ENCODE data around the gene SEPTIN2. TPM values are rescaled to one million over a fixed set of nuclear protein-coding genes. Genes with fewer than 3 reads are reported as not detected.

The SEPTIN2 gene
- total RNA-seq, 4 donors from 2014 or later, result 340 to 417 (median 365) TPM

GRCh38 chr2:241339839-241340630 lies 24.3 kb downstream of the SEPTIN2 start:
- Histone ChIP-seq H3K27ac (no peak overlapping the region), H3K36me3 (peaks cover 59% of the 10 kb centered on the region in 2 donors), H3K4me1 (peaks cover 0 to 6% of the 10 kb centered on the region in 2 donors), H3K4me3 (replicated peaks in 1 of 3) (no peak overlapping the region), H3K9me3 (no peaks in the 10 kb centered on the region), H3K27me3 (no peaks in the 10 kb centered on the region)
- intact Hi-C loops (cut with DNase I), result no loop called here
- TF ChIP-seq CTCF (IDR thresholded peaks at IDR 0.05) (no peak), POLR2A (IDR thresholded peaks at IDR 0.05) (no peak)
- 65 to 72% methylated on average over 8 of the region's 8 CpGs for WGBS, 2 donors
- no peak for DNase-seq

DNA sequence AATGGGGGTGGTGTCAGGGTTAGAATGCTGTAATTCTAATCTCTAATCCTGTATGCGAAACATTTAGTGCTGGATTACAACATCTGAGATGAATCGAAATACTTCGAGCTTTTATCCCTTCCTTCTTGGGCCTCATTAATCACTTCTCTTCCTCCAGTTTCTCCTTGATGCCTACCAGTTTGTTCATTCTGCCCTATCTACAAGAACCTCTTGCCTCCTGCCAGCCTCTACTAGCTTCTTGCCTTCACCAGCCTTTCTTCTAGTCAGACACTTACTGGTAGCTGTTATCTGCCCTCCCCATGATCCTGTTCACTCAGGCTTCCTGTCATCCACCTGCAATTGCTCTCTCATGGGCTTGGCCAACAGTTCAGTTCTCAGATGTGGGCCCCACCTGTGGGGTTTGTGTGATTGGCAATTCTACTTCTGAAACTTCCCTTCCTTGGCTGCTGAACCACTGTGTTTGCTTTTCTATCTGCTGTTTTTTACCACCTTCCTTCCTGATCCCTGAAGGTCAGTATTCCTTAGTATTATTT lies 25.0 kb downstream of the SEPTIN2 start:
- Histone ChIP-seq H3K9me3 (no peaks in the 10 kb centered on the region), H3K4me1 (peaks cover 0 to 6% of the 10 kb centered on the region in 2 donors), H3K4me3 (replicated peaks in 1 of 3) (no peak overlapping the region), H3K27me3 (no peaks in the 10 kb centered on the region), H3K27ac (no peak overlapping the region), H3K36me3 (peaks cover 59 to 60% of the 10 kb centered on the region in 2 donors)
- no peak for DNase-seq
- TF ChIP-seq CTCF (IDR thresholded peaks at IDR 0.05) (no peak), POLR2A (IDR thresholded peaks at IDR 0.05) (no peak)
- intact Hi-C loops (cut with DNase I), result no loop called here
- 85 to 97% methylated on average over 3 of the region's 3 CpGs for WGBS, 2 donors

- Histone ChIP-seq H3K9me3 (no peaks in the 10 kb centered on the region), H3K36me3 (peaks cover 77 to 84% of the 10 kb centered on the region in 2 donors), H3K4me3 (replicated peaks in 1 of 3) (no peak overlapping the region), H3K4me1 (peaks cover 0 to 6% of the 10 kb centered on the region in 2 donors), H3K27ac (no peak overlapping the region), H3K27me3 (no peaks in the 10 kb centered on the region)
- DNase-seq, result no peak
- 92 to 97% methylated on average over 9 of the region's 9 CpGs for WGBS, 2 donors
- no peak for TF ChIP-seq POLR2A (IDR thresholded peaks at IDR 0.05)
- no peak for TF ChIP-seq CTCF (IDR thresholded peaks at IDR 0.05)
- intact Hi-C loops (cut with DNase I), result no loop called here
These were observed 29.4 kb downstream of the SEPTIN2 start for GRCh38 chr2:241344925-241345651.

GRCh38 chr2:241349941-241350340 lies 34.2 kb downstream of the SEPTIN2 start:
- no peak for TF ChIP-seq CTCF (IDR thresholded peaks at IDR 0.05)
- no peak for TF ChIP-seq POLR2A (IDR thresholded peaks at IDR 0.05)
- no peak overlapping the region for H3K27ac ChIP-seq
- intact Hi-C loops (cut with DNase I), result loop anchor here (5.0 to 10.0 kb wide), 3 partner anchors 33 to 355 kb away; partner anchors contain the start of genes HDLBP, ING5 and SEPTIN2
- H3K4me3 ChIP-seq (replicated peaks in 1 of 3), result no peak overlapping the region
- DNase-seq, result no peak
- H3K9me3 ChIP-seq, result no peaks in the 10 kb centered on the region
- H3K4me1 ChIP-seq, result peaks cover 0 to under 1% of the 10 kb centered on the region in 2 donors
- H3K27me3 ChIP-seq, result no peaks in the 10 kb centered on the region
- peaks cover 70 to 87% of the 10 kb centered on the region in 2 donors for H3K36me3 ChIP-seq
- 94 to 97% methylated on average over 8 of the region's 8 CpGs for WGBS, 2 donors

Measured in thyroid gland (tissue), 4 donors.